GM12892 (cell line): Measurements from ENCODE around the gene MUC6.

Experiments used
- DNase-seq: peaks from one replicate; pipeline ENCODE4 v3.0.0; 2011; ENCODE audit not compliant: insufficient read length
- FAIRE-seq: peaks from 2 replicates; lab custom pipeline; 2011; peaks lifted over from hg19 to GRCh38; lab: Jason Lieb, UNC
- POLR2A ChIP-seq: IDR thresholded peaks from 2 replicates; pipeline ENCODE4 v1.6.1; 2011; ENCODE audit warnings: low read depth, low read length, control low read depth
- POLR2AphosphoS5 ChIP-seq: IDR thresholded peaks from 2 replicates; pipeline ENCODE4 v1.6.1; 2011; ENCODE audit warnings: low read depth, low read length, control low read depth
- TAF1 ChIP-seq: IDR thresholded peaks from 2 replicates; pipeline ENCODE4 v1.6.1; 2011; ENCODE audit warnings: low read depth, mild to moderate bottlenecking, control low read depth, low read length, borderline replicate concordance

MUC6 gene

GRCh38 chr11:1006762-1007161 is 29.8 kb downstream of the MUC6 start:
- no peak for TF ChIP-seq TAF1
- no peak for TF ChIP-seq POLR2A
- TF ChIP-seq POLR2AphosphoS5 = no peak
- no peak for DNase-seq

GRCh38 chr11:1005928-1006327 is 30.6 kb downstream of the MUC6 start:
- no peak for DNase-seq
- no peak for FAIRE-seq
- TF ChIP-seq POLR2A (no peak), TAF1 (no peak), POLR2AphosphoS5 (no peak)

More at GRCh38 chr11:1006762-1007161, 29.8 kb downstream of the MUC6 start:
- no peak for FAIRE-seq

- DNase-seq (no peak), FAIRE-seq (no peak)
- no peak for TF ChIP-seq POLR2AphosphoS5
- no peak for TF ChIP-seq TAF1
- no peak for TF ChIP-seq POLR2A
Measured at GRCh38 chr11:1003159-1003558, 33.4 kb downstream of the MUC6 start.

- FAIRE-seq (no peak), DNase-seq (no peak)
- no peak for TF ChIP-seq TAF1
- TF ChIP-seq POLR2A = no peak
- TF ChIP-seq POLR2AphosphoS5 = no peak
Measured at GRCh38 chr11:1002406-1002984, 34.0 kb downstream of the MUC6 start.

- TF ChIP-seq TAF1 (no peak), POLR2A (no peak), POLR2AphosphoS5 (no peak)
- no peak for DNase-seq
- no peak for FAIRE-seq
Measured at GRCh38 chr11:1001617-1002405, 34.7 kb downstream of the MUC6 start.

GRCh38 chr11:1000357-1001278 is 35.9 kb downstream of the MUC6 start:
- DNase-seq (no peak), FAIRE-seq (no peak)
- no peak for TF ChIP-seq POLR2A
- TF ChIP-seq POLR2AphosphoS5 = no peak
- no peak for TF ChIP-seq TAF1

GRCh38 chr11:999009-999408 is 37.5 kb downstream of the MUC6 start:
- DNase-seq (no peak), FAIRE-seq (no peak)
- TF ChIP-seq TAF1 (no peak), POLR2AphosphoS5 (no peak), POLR2A (no peak)

GRCh38 chr11:997907-998306 is 38.6 kb downstream of the MUC6 start:
- DNase-seq = no peak

GRCh38 chr11:996681-997080 is 39.8 kb downstream of the MUC6 start:
- FAIRE-seq (no peak), DNase-seq (no peak)
- TF ChIP-seq POLR2A (no peak), TAF1 (no peak), POLR2AphosphoS5 (no peak)

More at GRCh38 chr11:997907-998306, 38.6 kb downstream of the MUC6 start:
- FAIRE-seq = no peak
- TF ChIP-seq TAF1 (no peak), POLR2AphosphoS5 (no peak), POLR2A (no peak)

- peak; percentile 77 for DNase-seq
- FAIRE-seq = peak; percentile 96
- TF ChIP-seq POLR2A (no peak), TAF1 (no peak), POLR2AphosphoS5 (no peak)
Measured at GRCh38 chr11:995752-996420, 40.6 kb downstream of the MUC6 start.
